NT2/D1 (cell line): Measurements from ENCODE around the gene C6orf62.

Experiments
- SUZ12 ChIP-seq: IDR thresholded peaks from 2 replicates; pipeline ENCODE4 v1.6.1; 2011; ENCODE audit not compliant: insufficient read length, insufficient read depth; ENCODE audit errors: extremely low read depth
- YY1 ChIP-seq: IDR thresholded peaks from 2 replicates; pipeline ENCODE4 v1.6.1; 2011; ENCODE audit not compliant: insufficient read length, insufficient read depth

DNA sequence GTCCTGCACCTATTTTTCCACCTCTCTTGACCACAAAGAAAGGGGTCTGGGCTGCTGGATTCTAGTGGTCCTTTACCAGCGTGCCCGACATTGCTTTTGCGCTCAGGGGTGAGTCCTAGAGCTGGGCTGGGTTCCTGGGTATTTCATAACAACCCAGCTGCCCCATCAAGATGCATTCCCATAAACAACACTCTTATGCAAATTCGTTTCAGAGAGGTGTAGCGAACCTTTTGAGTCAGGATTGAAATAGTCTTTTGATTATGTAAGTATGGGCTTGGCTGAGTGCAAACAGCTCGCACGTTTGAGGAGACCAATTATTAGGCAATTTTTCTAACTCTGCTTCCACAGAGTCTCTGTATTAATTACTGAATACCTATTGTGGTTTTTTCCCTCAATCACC is 38.4 kb downstream of the C6orf62 start:
- no peak for TF ChIP-seq SUZ12
- TF ChIP-seq YY1 = no peak
